ENCODE data around the gene SHISA5. TPM values are rescaled to one million over a fixed set of nuclear protein-coding genes. Genes with fewer than 3 reads are reported as not detected.

Gene SHISA5
- total and polyA plus RNA-seq, 2 of the 8 experiments (the other 6 are each of a cell fraction or from before 2014, with no cell fraction given), result 196 to 315 TPM

DNA sequence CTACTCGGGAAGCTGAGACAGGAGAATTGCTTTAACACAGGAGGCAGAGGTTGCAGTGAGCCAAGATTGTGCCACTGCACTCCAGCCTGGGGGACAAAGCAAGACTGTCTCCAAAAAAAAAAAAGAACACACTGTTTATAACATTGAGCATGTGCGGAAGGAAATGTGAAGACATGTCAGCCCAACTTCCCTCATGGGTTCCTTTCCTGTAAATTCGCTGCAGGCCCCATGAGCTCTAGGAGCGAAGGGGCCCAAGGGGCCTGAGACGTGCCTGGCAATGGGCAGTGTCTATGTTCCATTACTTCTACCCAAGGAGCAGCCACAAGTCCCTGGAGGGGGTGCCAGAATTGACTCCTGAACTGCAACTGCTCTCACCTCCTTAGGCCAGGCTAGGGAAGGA lies 49.4 kb upstream of the SHISA5 start:
- TF ChIP-seq SIN3A (conservative IDR thresholded peaks at IDR 0.05 in 1 of 2, IDR thresholded peaks at IDR 0.05 in 1 of 2; ENCODE audit: low read depth in 1 of 2, low read length in 2 of 2) (no peak), SRF (IDR thresholded peaks at IDR 0.05; ENCODE audit: low read depth, low read length) (no peak), CHD1 (IDR thresholded peaks at IDR 0.05; ENCODE audit: low read depth, low read length) (no peak), ZNF274 (IDR thresholded peaks at IDR 0.05; ENCODE audit: borderline replicate concordance, extremely low read depth, low read length) (no peak)
- Histone ChIP-seq H3K36me3 (ENCODE audit: control insufficient read depth in 2 of 4, insufficient read depth in 4 of 4, low read length in 3 of 4) (no peaks in the 10 kb centered on the region; a peak in 1 of 8 replicates), H4K91ac (replicated peaks; ENCODE audit: insufficient read length, low read length) (no peak overlapping the region), H4K8ac (ENCODE audit: extremely low read depth, insufficient read depth, low read length) (no peak overlapping the region), H3K4ac (replicated peaks; ENCODE audit: insufficient read length, low read depth, low read length) (no peak overlapping the region), H3K23ac (ENCODE audit: insufficient read length) (no peak overlapping the region), H3K56ac (replicated peaks; ENCODE audit: insufficient read length, low read depth, low read length) (no peak overlapping the region), H3K27me3 (replicated peaks in 1 of 4; ENCODE audit: control insufficient read depth in 3 of 4, extremely low read depth in 1 of 4, insufficient read depth in 3 of 4, low read length in 3 of 4) (no peaks in the 10 kb centered on the region), H2BK15ac (ENCODE audit: low read length) (no peak overlapping the region), H2AFZ (ENCODE audit: low read length) (no peak overlapping the region), H3K27ac (ENCODE audit: low read depth, low read length) (no peak overlapping the region), H2BK5ac (ENCODE audit: low read depth, low read length) (no peak overlapping the region; the same call in 1 of the 2 replicates), H3K79me2 (ENCODE audit: control insufficient read depth in 1 of 2, insufficient read depth in 2 of 2, low read length in 2 of 2) (peaks cover 0 to 27% of the 10 kb centered on the region in 2 experiments; a peak in 1 of 4 replicates), H2BK12ac (ENCODE audit: low read depth, low read length) (no peak overlapping the region), H3K79me1 (ENCODE audit: low read depth, low read length) (peaks cover 11% of the 10 kb centered on the region), H3K14ac (ENCODE audit: insufficient read length) (no peak overlapping the region), H3K4me1 (replicated peaks in 1 of 4; ENCODE audit: control insufficient read depth in 3 of 4, insufficient read depth in 4 of 4, low read length in 3 of 4) (peaks cover 0 to 12% (median 7%) of the 10 kb centered on the region in 4 experiments; a peak in 6 of 7 replicates), H3K9me3 (ENCODE audit: insufficient read depth in 2 of 2, low read depth in 1 of 2, low read length in 1 of 2) (no peaks in the 10 kb centered on the region), H2BK20ac (ENCODE audit: low read length) (no peak overlapping the region), H4K5ac (ENCODE audit: insufficient read length, low read depth, low read length) (no peak overlapping the region), H4K20me1 (replicated peaks in 1 of 2; ENCODE audit: control insufficient read depth in 1 of 2, insufficient read depth in 2 of 2, low read length in 2 of 2) (peaks cover 0 to 8% of the 10 kb centered on the region in 2 experiments), H3K18ac (ENCODE audit: extremely low read depth, low read length) (no peak overlapping the region), H2BK120ac (replicated peaks; ENCODE audit: low read depth, low read length) (no peak overlapping the region), H3K23me2 (ENCODE audit: low read depth, low read length) (peaks cover 2% of the 10 kb centered on the region; the same call in 1 of the 2 replicates), H2AK5ac (ENCODE audit: low read depth, low read length) (no peak overlapping the region), H3K9ac (replicated peaks in 1 of 4; ENCODE audit: extremely low read depth in 1 of 4, low read depth in 3 of 4, low read length in 3 of 4) (no peak overlapping the region), H3K4me3 (ENCODE audit: extremely low read depth in 1 of 4, insufficient read depth in 2 of 4, low read depth in 3 of 4, low read length in 4 of 4) (no peak overlapping the region), H3K4me2 (ENCODE audit: insufficient read depth in 1 of 2, low read depth in 2 of 2, low read length in 2 of 2) (no peak overlapping the region)
- CTCF ChIA-PET (ENCODE audit: partially characterized antibody), result interaction anchor here (0.8 to 3.6 kb wide), 15 partner anchors 8 to 145 kb away, joined by 3 to 15 read pairs (median 4); partner anchors contain the start of gene SLC26A6
- 94% methylated on average over 5 of the region's 5 CpGs; no CpG with 5 or more reads in 1 of the 2 experiments for WGBS, 2 experiments (ENCODE audit: extremely low coverage in 1 of 2, insufficient coverage in 1 of 2, insufficient read length in 1 of 2, insufficient replicate concordance in 2 of 2, low coverage in 1 of 2, low lambda C conversion rate in 2 of 2, missing lambda C conversion rate in 1 of 2)
- POLR2A ChIA-PET (ENCODE audit: partially characterized antibody), result interaction anchor here (1.1 to 6.0 kb wide), 8 partner anchors 8 to 113 kb away, joined by 3 to 34 read pairs (median 4); partner anchors contain the start of genes ATRIP, CCDC51 and TMA7
- FAIRE-seq, result no peak
- DNase-seq (ENCODE audit: low read depth in 1 of 2, low spot score in 2 of 2), result no peak

Data from H1 (cell line).